AG09319 (cell line): ENCODE data around the gene GCDH.

Experiments
- DNase-seq: peaks from one replicate; pipeline ENCODE4 v3.0.0-alpha.2; 2010; ENCODE audit warnings: low read depth; ENCODE audit errors: extremely low read depth
- CTCF ChIP-seq: IDR thresholded peaks from 2 replicates; pipeline ENCODE4 v1.5.1; 2011; ENCODE audit warnings: low read depth, mild to moderate bottlenecking, inconsistent platforms, low read length, moderate library complexity

Gene GCDH

GRCh38 chr19:12867120-12868099 is 23.6 kb upstream of the GCDH start:
- TF ChIP-seq CTCF: no peak
- no peak for DNase-seq

- DNase-seq: no peak
- TF ChIP-seq CTCF: no peak
These were observed 22.3 kb upstream of the GCDH start for GRCh38 chr19:12868540-12869112.

- DNase-seq: no peak
- TF ChIP-seq CTCF: no peak
These were observed 19.3 kb upstream of the GCDH start for GRCh38 chr19:12871681-12872080.

- no peak for TF ChIP-seq CTCF
- no peak for DNase-seq
These were observed 18.7 kb upstream of the GCDH start for GRCh38 chr19:12872255-12872654.

GRCh38 chr19:12872941-12873890 is 17.7 kb upstream of the GCDH start:
- TF ChIP-seq CTCF: no peak
- DNase-seq: no peak

- DNase-seq: no peak
- TF ChIP-seq CTCF: no peak
These were observed 16.8 kb upstream of the GCDH start for GRCh38 chr19:12873891-12874745.
